Spleen (tissue), 11 donors: Measurements from ENCODE around the gene TTC29. TPM values are rescaled to one million over a fixed set of nuclear protein-coding genes. Genes with fewer than 3 reads are reported as not detected.

Experiments
- DNase-seq: peaks from one replicate; pipeline ENCODE4 v3.0.0-alpha.2; 2020
- H3K27ac ChIP-seq, 8 donors: fragments of 200-600 bp; sonication (generic) in 7 of 8; 1 replicate in 4 of 8; 2 replicates in 4 of 8; pipeline versions ENCODE4 v1.5.0 to v1.8.0; 2016 to 2021; ENCODE audit warnings: inconsistent platforms in 4 of 8, mild to moderate bottlenecking in 4 of 8, moderate library complexity in 1 of 8
- H3K27me3 ChIP-seq, 7 donors: fragments of 200-600 bp; sonication (generic) in 6 of 7; replicated peaks in 1 of 7; 1 replicate in 4 of 7; 2 replicates in 3 of 7; pipeline versions ENCODE4 v1.5.0 to v1.8.0; 2016 to 2021; ENCODE audit warnings: inconsistent platforms in 3 of 7, mild to moderate bottlenecking in 1 of 7
- H3K36me3 ChIP-seq, 6 donors: fragments of 200-600 bp; sonication (generic) in 5 of 6; 1 replicate in 4 of 6; 2 replicates in 2 of 6; pipeline versions ENCODE4 v1.5.0 to v1.8.0; 2016 to 2021; ENCODE audit warnings: inconsistent platforms in 2 of 6
- H3K4me1 ChIP-seq, 6 donors: fragments of 200-600 bp; sonication (generic) in 5 of 6; 1 replicate in 3 of 6; 2 replicates in 3 of 6; pipeline versions ENCODE4 v1.5.0 to v1.8.0; 2016 to 2021; ENCODE audit warnings: inconsistent platforms in 3 of 6
- H3K4me3 ChIP-seq, 8 donors: fragments of 200-600 bp; sonication (generic) in 7 of 8; 1 replicate in 4 of 8; 2 replicates in 4 of 8; pipeline versions ENCODE4 v1.5.0 to v1.8.0; 2016 to 2021; ENCODE audit warnings: inconsistent platforms in 4 of 8, mild to moderate bottlenecking in 4 of 8, moderate library complexity in 2 of 8
- H3K9me3 ChIP-seq, 8 donors: fragments of 200-600 bp; sonication (generic) in 7 of 8; 1 replicate in 4 of 8; 2 replicates in 4 of 8; pipeline versions ENCODE4 v1.5.0 to v1.8.0; 2016 to 2021; ENCODE audit warnings: inconsistent platforms in 4 of 8
- CTCF ChIP-seq, 11 experiments: fragments of 200-600 bp in 7 of 11; fragments of 450-650 bp in 4 of 11; sonication (generic) in 4 of 11; IDR thresholded peaks in 8 of 11; conservative IDR thresholded peaks in 3 of 11; 1 replicate in 7 of 11; 2 replicates in 4 of 11; pipeline versions ENCODE4 v1.4.0 to v1.8.0; 2016 to 2021; ENCODE audit warnings: antibody characterized with exemption in 11 of 11, inconsistent platforms in 4 of 11, mild to moderate bottlenecking in 1 of 11
- POLR2A ChIP-seq, 3 donors: fragments of 450-650 bp; IDR thresholded peaks; one replicate each; pipeline ENCODE4 v1.5.1; 2017; ENCODE audit warnings: antibody characterized with exemption in 3 of 3, mild to moderate bottlenecking in 1 of 3
- POLR2AphosphoS5 ChIP-seq, 3 donors: sonication (generic); formaldehyde crosslinking; IDR thresholded peaks; one replicate each; pipeline ENCODE4 v1.5.1; 2017; ENCODE audit warnings: antibody characterized with exemption in 3 of 3
- WGBS, 5 donors: extraction: QIAGEN DNeasy Blood & Tissue Kit in 3 of 5; methylation state at CpG; one replicate each; pipeline versions ENCODE4 v1.1.5 to v1.1.7; 2013 to 2018; 5-methylcytosine and 5-hydroxymethylcytosine counted together
- intact Hi-C: fragments of 100-400 bp; cut with DNase I; formaldehyde crosslinking; loops from one replicate; pipeline ENCODE4 v1.15.0; 2023; ENCODE audit warnings: low total_unique reads
- polyA plus RNA-seq, 3 donors: library from polyadenylated mRNA; stranded (reverse); fragments of 200-250 nt; gene quantifications; one replicate each; pipeline ENCODE4 v1.2.1, GENCODE V29; 2013
- total RNA-seq, 7 donors: library from RNA; depleted of rRNA in 3 of 7; stranded (reverse); fragments of >200 nt in 3 of 7; fragmentation: NEBNext Ultra II Directional in 4 of 7; extraction: Animal tissue kit (Norgen Biotek cat#: 25700) in 4 of 7; gene quantifications; one replicate each; pipeline versions ENCODE4 v1.1.0 to v1.2.1, GENCODE V29; 2016 to 2021
- donor health status: healthy with polysubstance abuse.
- donor health status: DM: no; HTN: no; CAD: no; lungs with moderate emphysema.
- donor health status: DM: no; HTN: no; CAD: no.
- donor health status: Bipolar disorder and iron deficiency.
- donor health status: healthy.
- donor health status: DM: no; HTN: no; CAD: no.
- donor health status: DM: yes; HTN: yes; CAD: no.

Gene TTC29
- total and polyA plus RNA-seq, 10 donors = 0.08 TPM; not detected in 9

DNA sequence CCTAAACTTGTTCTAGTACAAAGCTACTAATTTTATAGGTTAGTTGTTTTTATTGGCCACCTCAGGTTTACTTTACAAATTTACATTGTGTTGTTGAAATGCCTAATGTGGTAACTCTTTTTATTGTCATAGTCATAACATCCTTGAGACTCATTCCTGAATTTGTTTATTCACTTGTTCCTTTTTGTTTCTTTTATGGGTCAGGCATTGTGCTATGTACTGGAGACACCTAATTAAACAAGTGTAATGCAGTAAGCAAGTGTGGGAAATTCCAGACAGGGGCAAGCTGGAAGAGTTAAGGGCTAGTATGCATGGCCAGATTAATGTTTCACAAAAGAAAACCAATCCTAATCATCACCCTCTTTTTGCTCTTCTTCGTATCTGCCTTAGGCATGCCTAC is 30.5 kb upstream of the TTC29 start:
- no peaks in the 10 kb centered on the region for H3K27me3 ChIP-seq
- H3K27ac ChIP-seq = no peak overlapping the region
- H3K4me3 ChIP-seq = no peak overlapping the region
- WGBS, 5 donors = 0 to 32% (median 19%) methylated on average over 1 of the region's 1 CpG
- H3K4me1 ChIP-seq = no peaks in the 10 kb centered on the region
- H3K36me3 ChIP-seq = no peaks in the 10 kb centered on the region
- intact Hi-C loops = no loop called here
- TF ChIP-seq POLR2A (IDR thresholded peaks at IDR 0.05) = no peak
- no peaks in the 10 kb centered on the region for H3K9me3 ChIP-seq
- no peak for DNase-seq

DNA sequence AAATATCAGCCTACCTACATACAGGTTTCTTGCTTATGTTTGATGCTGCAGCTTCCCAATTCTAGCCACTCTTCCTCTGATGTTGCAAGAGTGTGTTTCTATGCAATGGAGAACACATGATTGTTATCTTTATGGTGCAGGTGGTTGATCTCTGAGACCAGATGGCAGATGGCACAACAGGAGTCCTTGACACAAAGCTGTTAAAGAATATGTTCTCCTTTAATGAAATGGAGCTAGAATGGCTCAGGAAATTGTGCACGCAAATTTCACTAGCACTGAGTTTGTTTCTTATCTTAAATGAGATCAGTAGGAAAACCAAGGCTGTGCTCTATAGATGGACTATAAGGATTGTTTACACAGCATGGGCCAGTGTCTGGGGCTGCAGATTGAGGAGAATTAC is 29.9 kb upstream of the TTC29 start:
- Histone ChIP-seq H3K9me3 (no peaks in the 10 kb centered on the region), H3K36me3 (no peaks in the 10 kb centered on the region), H3K27me3 (no peaks in the 10 kb centered on the region), H3K4me3 (no peak overlapping the region), H3K27ac (no peak overlapping the region), H3K4me1 (no peaks in the 10 kb centered on the region)
- intact Hi-C loops = no loop called here
- WGBS, 5 donors = 5 to 24% (median 23%) methylated on average over 1 of the region's 1 CpG
- TF ChIP-seq CTCF (IDR thresholded peaks at IDR 0.05 in 8 of 11, conservative IDR thresholded peaks at IDR 0.05 in 3 of 11) (no peak), POLR2A (IDR thresholded peaks at IDR 0.05) (no peak)
- no peak for DNase-seq

DNA sequence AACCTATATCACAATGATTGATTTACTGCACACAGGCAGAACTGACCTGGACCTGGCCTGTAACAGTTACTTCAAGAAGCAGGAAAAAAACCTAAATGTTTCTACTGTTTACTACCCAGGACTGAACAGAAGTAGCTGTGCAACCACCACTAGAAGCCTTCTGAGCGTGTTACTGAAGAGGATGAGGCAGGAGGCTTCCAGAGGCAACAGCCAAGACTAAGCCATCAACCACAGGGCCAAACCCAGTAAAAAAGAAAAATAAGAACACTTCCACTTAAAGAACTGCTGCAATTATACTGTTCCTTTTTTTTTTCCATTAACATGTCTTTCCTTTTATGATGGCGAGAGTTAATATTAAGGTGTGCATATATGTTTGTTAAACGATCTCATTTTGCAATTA is 29.4 kb upstream of the TTC29 start:
- no peak overlapping the region for H3K27ac ChIP-seq
- WGBS, 5 donors = 45 to 73% (median 57%) methylated on average over 3 of the region's 3 CpGs

DNA sequence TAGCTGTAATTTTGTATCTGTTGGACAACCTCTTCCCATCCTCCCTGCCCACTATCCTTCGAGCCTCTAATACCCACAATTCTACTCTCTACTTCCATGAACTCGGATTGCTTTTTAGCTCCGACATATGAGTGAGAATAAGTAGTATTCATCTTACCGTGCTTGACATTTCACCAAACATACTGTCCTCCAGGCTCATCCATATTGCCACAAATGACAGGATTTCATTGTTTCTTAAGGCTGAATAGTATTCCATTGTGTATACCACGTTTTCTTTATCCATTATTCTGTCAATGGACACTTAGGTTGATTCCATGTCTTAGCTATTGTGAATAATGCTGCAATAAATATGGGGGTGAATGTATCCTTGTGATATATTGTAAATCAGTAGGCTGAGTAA is 26.4 kb upstream of the TTC29 start:
- no peak overlapping the region for H3K27ac ChIP-seq
- H3K36me3 ChIP-seq = no peaks in the 10 kb centered on the region
- intact Hi-C loops = no loop called here
- no peaks in the 10 kb centered on the region for H3K4me1 ChIP-seq
- DNase-seq = no peak
- WGBS, 5 donors = 76 to 84% (median 81%) methylated on average over 5 of the region's 5 CpGs
- peaks cover 0 to 5% (median 0%) of the 10 kb centered on the region in 8 donors for H3K9me3 ChIP-seq
- TF ChIP-seq CTCF (IDR thresholded peaks at IDR 0.05 in 8 of 11, conservative IDR thresholded peaks at IDR 0.05 in 3 of 11) (no peak), POLR2A (IDR thresholded peaks at IDR 0.05) (no peak)
- H3K27me3 ChIP-seq = no peaks in the 10 kb centered on the region
- H3K4me3 ChIP-seq = no peak overlapping the region

More for the DNA sequence above, 29.4 kb upstream of the TTC29 start:
- DNase-seq = no peak
- Histone ChIP-seq H3K4me3 (no peak overlapping the region), H3K27me3 (no peaks in the 10 kb centered on the region), H3K4me1 (no peaks in the 10 kb centered on the region), H3K36me3 (no peaks in the 10 kb centered on the region), H3K9me3 (no peaks in the 10 kb centered on the region)
- no peak for TF ChIP-seq CTCF (IDR thresholded peaks at IDR 0.05 in 8 of 11, conservative IDR thresholded peaks at IDR 0.05 in 3 of 11)
- no peak for TF ChIP-seq POLR2AphosphoS5 (IDR thresholded peaks at IDR 0.05)
- TF ChIP-seq POLR2A (IDR thresholded peaks at IDR 0.05) = no peak
- intact Hi-C loops = no loop called here

DNA sequence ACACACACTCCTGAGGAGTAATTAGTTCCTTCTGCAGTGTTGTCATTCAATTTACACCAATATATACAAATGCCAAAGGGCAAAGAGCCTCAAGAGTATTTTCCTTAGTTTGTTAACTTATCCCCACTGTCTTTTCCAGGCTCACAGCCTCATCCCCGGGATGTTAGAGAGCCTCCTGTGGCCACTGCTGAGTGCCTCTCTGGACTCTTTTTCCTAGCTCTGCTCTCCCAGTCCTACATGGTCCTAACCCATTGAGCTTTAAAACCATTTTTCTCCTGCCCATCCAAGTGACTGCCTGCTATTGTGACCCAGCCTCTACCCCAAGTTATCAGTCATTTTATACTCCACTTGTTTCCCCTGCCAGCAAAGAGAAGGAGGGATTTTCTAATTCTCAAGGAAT is 23.5 kb upstream of the TTC29 start:
- intact Hi-C loops = no loop called here
- Histone ChIP-seq H3K27ac (no peak overlapping the region), H3K9me3 (peaks cover 0 to 12% (median 0%) of the 10 kb centered on the region in 8 donors), H3K4me1 (no peaks in the 10 kb centered on the region), H3K36me3 (no peaks in the 10 kb centered on the region), H3K4me3 (no peak overlapping the region), H3K27me3 (no peaks in the 10 kb centered on the region)
- 71 to 94% (median 86%) methylated on average over 1 of the region's 1 CpG for WGBS, 5 donors
- DNase-seq = no peak
- TF ChIP-seq CTCF (IDR thresholded peaks at IDR 0.05 in 8 of 11, conservative IDR thresholded peaks at IDR 0.05 in 3 of 11) = no peak
- TF ChIP-seq POLR2AphosphoS5 (IDR thresholded peaks at IDR 0.05) = no peak
- TF ChIP-seq POLR2A (IDR thresholded peaks at IDR 0.05) = no peak
